ENCODE measurements around the gene PCBP1. TPM values are rescaled to one million over a fixed set of nuclear protein-coding genes. Genes with fewer than 3 reads are reported as not detected.

Gene PCBP1
- total RNA-seq, 2 experiments from 2014 or later = 58.2 to 423 TPM

DNA sequence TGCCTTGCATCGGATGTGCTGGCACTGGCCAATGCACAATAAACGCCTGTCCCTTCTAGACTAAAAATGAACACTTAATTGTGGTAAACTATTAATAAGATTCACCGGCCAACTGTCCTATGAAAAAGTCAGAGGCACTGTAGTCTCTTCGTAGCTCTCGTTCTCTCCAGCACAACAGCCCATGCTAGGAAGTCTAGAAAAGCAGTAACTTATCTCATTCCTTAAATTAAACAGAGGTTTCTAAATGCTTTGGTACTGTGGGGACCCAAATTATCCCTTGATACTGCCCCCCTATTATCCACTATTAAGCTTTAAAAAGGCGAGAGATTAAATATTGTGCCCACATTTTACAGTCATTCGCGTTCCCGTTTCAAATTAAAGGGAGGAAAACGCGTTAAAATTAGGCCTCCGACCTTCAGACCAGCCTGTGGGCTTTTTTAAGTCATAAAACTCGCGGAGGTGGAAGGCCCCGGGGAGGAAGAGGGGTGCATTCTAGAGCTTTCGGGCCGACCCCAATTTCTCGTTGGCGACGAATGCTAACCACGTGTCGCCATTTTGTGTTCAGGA lies 1.5 kb upstream of the PCBP1 start:
- Histone ChIP-seq H2AFZ (ENCODE audit: low read length) (peak overlapping the region; percentile 24; the same call in 1 of the 2 replicates), H3K36me3 (ENCODE audit: insufficient read depth, low read length) (peaks cover 66% of the 10 kb centered on the region), H3K27ac (ENCODE audit: low read depth, low read length, poor library complexity, severe bottlenecking) (peak overlapping the region; percentile 94), H3K4me1 (ENCODE audit: insufficient read depth, low read length, poor library complexity, severe bottlenecking) (peaks cover 49% of the 10 kb centered on the region), H3K9me3 (ENCODE audit: low read length) (no peaks in the 10 kb centered on the region), H3K79me2 (ENCODE audit: insufficient read depth, low read depth, low read length) (peaks cover 60% of the 10 kb centered on the region), H3K4me2 (ENCODE audit: low read length) (peak overlapping the region; percentile 84), H4K20me1 (ENCODE audit: insufficient read depth, low read length) (peaks cover 4% of the 10 kb centered on the region; the same call in 1 of the 2 replicates), H3K9me2 (ENCODE audit: insufficient read depth, low read length) (no peaks in the 10 kb centered on the region), H3K4me3 (ENCODE audit: low read depth, low read length, poor library complexity, severe bottlenecking) (peak overlapping the region; percentile 98)
- peak; percentile 41 for DNase-seq (ENCODE audit: low spot score)
- intact Hi-C loops (cut with micrococcal nuclease; ENCODE audit: unreplicated experiment) = loop anchor here (1.0 to 5.0 kb wide), 5 partner anchors 162 to 982 kb away; partner anchors contain the start of genes NAGK, SNRPG and TIA1
- POLR2A ChIA-PET = interaction anchor here (0.6 to 4.9 kb wide), 20 partner anchors 9 to 208 kb away, joined by 3 to 40 read pairs (median 6); partner anchors contain the start of genes C2orf42, MXD1, PCYOX1 and SNRPG
- TF ChIP-seq, protein P1, sequence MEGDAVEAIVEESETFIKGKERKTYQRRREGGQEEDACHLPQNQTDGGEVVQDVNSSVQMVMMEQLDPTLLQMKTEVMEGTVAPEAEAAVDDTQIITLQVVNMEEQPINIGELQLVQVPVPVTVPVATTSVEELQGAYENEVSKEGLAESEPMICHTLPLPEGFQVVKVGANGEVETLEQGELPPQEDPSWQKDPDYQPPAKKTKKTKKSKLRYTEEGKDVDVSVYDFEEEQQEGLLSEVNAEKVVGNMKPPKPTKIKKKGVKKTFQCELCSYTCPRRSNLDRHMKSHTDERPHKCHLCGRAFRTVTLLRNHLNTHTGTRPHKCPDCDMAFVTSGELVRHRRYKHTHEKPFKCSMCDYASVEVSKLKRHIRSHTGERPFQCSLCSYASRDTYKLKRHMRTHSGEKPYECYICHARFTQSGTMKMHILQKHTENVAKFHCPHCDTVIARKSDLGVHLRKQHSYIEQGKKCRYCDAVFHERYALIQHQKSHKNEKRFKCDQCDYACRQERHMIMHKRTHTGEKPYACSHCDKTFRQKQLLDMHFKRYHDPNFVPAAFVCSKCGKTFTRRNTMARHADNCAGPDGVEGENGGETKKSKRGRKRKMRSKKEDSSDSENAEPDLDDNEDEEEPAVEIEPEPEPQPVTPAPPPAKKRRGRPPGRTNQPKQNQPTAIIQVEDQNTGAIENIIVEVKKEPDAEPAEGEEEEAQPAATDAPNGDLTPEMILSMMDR (conservative IDR thresholded peaks at IDR 0.05; ENCODE audit: low read length) = no peak; the same call in 1 of the 2 replicates
- TF ChIP-seq EZH2phosphoT487 (IDR thresholded peaks at IDR 0.05; ENCODE audit: borderline replicate concordance, low read depth, low read length) = no peak
- CTCF ChIA-PET (ENCODE audit: unreplicated experiment) = interaction anchor here (0.9 to 1.4 kb wide), 5 partner anchors 13 to 57 kb away, joined by 3 to 5 read pairs (median 3); no protein-coding TSS in a partner anchor
- BruUV-seq (replicated peaks) = TSS peak; percentile 82

DNA sequence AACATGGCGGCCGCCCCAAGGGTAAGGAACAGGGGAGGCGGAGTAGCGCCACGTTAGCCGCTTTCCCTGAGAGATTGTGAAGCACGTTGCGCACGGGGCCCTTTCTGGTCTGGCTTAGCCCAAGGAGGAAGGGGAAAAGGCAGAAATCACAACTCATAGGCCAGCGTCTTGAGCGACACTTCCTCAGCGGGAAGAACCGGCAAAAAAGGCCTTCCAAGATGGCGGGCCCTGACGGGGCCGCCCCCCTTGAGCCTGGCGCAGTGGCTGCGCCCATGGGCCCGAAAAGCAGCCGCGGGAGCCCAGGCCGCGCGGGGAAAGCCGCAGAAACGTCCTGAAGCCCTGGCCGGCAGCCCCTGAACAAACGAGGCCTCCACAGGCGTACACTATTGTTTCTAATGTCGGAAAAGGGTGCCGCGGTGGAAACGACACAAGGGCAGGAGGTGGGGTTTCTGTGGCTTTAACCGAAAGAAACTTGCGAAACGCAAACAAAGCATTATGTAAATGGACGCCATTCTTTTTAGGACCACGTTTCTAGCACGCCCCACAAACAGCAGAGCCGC lies 919 bp upstream of the PCBP1 start:
- ChIA-PET POLR2A (interaction anchor here (0.6 to 4.9 kb wide), 14 partner anchors 10 to 173 kb away, joined by 3 to 40 read pairs (median 6); partner anchors contain the start of gene MXD1), CTCF (ENCODE audit: unreplicated experiment) (interaction anchor here (1.3 kb wide), 1 partner anchor 47 kb away, joined by 3 read pairs; no protein-coding TSS in a partner anchor)
- peak overlapping the region; percentile 98 for H3K4me3 ChIP-seq (ENCODE audit: low read depth, low read length, poor library complexity, severe bottlenecking)
- peak overlapping the region; percentile 84 for H3K4me2 ChIP-seq (ENCODE audit: low read length)
- intact Hi-C loops (cut with micrococcal nuclease; ENCODE audit: unreplicated experiment) = loop anchor here (1.0 to 5.0 kb wide), 5 partner anchors 161 to 981 kb away; partner anchors contain the start of genes NAGK, SNRPG and TIA1
- H4K20me1 ChIP-seq (ENCODE audit: insufficient read depth, low read length) = peaks cover 4% of the 10 kb centered on the region; the same call in 1 of the 2 replicates
- peak; percentile 89 for DNase-seq (ENCODE audit: low spot score)
- no TSS peak for BruUV-seq (replicated peaks)
- peaks cover 64% of the 10 kb centered on the region for H3K79me2 ChIP-seq (ENCODE audit: insufficient read depth, low read depth, low read length)
- peaks cover 64% of the 10 kb centered on the region for H3K36me3 ChIP-seq (ENCODE audit: insufficient read depth, low read length)
- no peak for TF ChIP-seq EZH2phosphoT487 (IDR thresholded peaks at IDR 0.05; ENCODE audit: borderline replicate concordance, low read depth, low read length)
- TF ChIP-seq, protein P1 (conservative IDR thresholded peaks at IDR 0.05; ENCODE audit: low read length) = no peak; the same call in 1 of the 2 replicates
- no peaks in the 10 kb centered on the region for H3K9me2 ChIP-seq (ENCODE audit: insufficient read depth, low read length)
- H3K27ac ChIP-seq (ENCODE audit: low read depth, low read length, poor library complexity, severe bottlenecking) = peak overlapping the region; percentile 94
- H3K4me1 ChIP-seq (ENCODE audit: insufficient read depth, low read length, poor library complexity, severe bottlenecking) = peaks cover 55% of the 10 kb centered on the region
- H3K9me3 ChIP-seq (ENCODE audit: low read length) = no peaks in the 10 kb centered on the region
- peak overlapping the region; percentile 24; the same call in 1 of the 2 replicates for H2AFZ ChIP-seq (ENCODE audit: low read length)

All from OCI-LY7 (cell line).